Measurements from ENCODE around the gene ECE2.

ECE2 gene

DNA sequence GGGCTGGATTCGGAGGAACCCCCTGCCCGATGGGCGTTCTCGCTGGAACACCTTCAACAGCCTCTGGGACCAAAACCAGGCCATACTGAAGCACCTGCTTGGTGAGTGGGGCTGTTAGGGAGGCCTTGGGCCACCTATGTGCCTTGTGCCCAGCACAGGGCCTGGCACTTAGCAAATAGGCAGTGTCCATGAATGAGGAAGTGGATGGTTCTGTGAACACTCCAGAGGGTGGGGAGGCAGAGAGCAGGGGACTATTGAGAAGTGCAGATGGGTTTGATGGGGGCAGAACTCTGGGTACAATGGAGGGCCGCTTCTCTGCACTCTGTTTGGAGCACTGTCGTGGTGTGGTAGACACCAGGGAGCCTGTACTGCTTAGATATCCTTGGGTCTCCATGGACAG lies 1.5 kb downstream of the ECE2 start:
- DNase-seq = no peak

- no peak for DNase-seq
Observed at GRCh38 chr3:184282941-184283340, 7.1 kb downstream of the ECE2 start.

GRCh38 chr3:184283681-184284080 lies 7.9 kb downstream of the ECE2 start:
- no peak for DNase-seq

- peak; percentile 52 for DNase-seq
Observed at GRCh38 chr3:184284696-184285095, 8.9 kb downstream of the ECE2 start.

DNA sequence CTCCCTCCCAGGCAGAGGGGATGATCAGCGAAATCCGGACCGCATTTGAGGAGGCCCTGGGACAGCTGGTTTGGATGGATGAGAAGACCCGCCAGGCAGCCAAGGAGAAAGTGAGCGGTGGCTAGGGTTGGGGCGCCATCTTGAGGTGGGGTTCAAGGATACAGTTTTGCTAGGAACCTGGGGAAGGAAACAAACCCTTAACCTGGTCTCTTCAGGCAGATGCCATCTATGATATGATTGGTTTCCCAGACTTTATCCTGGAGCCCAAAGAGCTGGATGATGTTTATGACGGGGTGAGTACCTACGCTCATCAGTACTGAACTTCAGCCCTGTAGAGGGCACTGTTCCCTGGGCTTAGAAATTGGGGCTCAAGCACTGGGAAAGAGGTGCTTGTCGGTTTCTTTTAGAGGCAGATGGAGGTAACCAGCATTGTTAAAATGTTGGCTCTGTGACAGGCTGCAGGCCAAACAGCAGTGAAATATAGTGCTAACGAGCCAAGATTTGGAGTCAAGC lies 13.7 kb downstream of the ECE2 start:
- peak; percentile 81 for DNase-seq

DNA sequence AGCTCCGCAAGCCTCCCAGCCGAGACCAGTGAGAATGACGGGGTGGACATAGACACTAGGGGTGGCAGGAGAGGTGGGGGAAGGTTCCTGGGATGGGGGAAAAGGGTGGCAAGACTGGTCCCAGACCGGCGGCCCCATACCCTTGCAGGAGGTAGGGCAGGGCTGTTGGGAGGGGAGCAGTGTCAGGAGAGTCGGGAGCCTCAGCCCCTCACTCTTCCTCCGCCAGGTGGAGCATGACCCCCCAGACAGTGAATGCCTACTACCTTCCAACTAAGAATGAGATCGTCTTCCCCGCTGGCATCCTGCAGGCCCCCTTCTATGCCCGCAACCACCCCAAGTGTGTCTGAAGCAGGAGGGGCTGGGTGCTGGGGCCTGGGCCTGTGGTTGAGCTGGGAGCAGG lies 14.5 kb downstream of the ECE2 start:
- no peak for DNase-seq

GRCh38 chr3:184291044-184291737 lies 15.4 kb downstream of the ECE2 start:
- DNase-seq = no peak

DNA sequence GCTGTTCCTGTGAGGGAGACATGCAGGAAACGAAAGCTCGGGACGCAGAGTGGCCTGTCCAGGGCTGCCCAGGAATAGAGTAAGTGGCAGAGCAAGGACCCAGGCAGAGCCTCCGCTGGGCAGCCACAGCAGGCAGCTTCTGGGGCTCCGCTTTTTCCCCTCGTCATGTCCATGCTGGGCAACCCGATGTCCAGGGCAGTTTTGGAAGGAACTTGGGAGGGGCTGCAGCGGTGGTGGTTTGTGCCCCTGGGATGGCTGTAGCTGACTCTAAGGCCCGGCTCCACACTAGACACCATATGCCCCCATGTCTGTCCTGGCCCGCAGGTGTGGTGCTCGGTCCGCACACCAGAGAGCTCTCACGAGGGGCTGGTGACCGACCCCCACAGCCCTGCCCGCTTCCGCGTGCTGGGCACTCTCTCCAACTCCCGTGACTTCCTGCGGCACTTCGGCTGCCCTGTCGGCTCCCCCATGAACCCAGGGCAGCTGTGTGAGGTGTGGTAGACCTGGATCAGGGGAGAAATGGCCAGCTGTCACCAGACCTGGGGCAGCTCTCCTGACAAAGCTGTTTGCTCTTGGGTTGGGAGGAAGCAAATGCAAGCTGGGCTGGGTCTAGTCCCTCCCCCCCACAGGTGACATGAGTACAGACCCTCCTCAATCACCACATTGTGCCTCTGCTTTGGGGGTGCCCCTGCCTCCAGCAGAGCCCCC lies 16.1 kb downstream of the ECE2 start:
- no peak for DNase-seq

DNA sequence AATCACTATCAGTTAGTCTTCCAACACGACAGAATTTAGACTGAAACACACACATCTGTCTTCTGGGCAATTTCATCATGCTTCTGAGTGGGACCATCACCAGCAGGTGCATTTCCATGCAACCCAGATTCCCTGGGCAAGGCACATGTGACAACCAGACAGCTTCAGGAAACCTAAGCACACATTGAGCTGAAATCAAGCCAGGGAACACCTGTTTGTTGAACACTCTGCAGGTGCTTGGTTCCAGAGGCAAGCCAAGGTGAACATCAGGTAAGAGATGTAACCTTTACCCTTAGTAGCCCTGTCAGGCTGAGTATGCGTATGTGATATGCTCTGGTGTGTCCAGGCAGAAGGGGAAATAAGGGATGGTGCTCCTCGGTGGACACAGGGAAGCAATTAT lies 19.9 kb downstream of the ECE2 start:
- no peak for DNase-seq

GRCh38 chr3:184296616-184297015 lies 20.8 kb downstream of the ECE2 start:
- no peak for DNase-seq

GRCh38 chr3:184298759-184299487 lies 23.1 kb downstream of the ECE2 start, which contains the start of gene PSMD2:
TSS of gene PSMD2 (plus strand) at chr3:184299241. CDS start at chr3:184299267, 26 bp downstream.
- peak; percentile 99 for DNase-seq

DNA sequence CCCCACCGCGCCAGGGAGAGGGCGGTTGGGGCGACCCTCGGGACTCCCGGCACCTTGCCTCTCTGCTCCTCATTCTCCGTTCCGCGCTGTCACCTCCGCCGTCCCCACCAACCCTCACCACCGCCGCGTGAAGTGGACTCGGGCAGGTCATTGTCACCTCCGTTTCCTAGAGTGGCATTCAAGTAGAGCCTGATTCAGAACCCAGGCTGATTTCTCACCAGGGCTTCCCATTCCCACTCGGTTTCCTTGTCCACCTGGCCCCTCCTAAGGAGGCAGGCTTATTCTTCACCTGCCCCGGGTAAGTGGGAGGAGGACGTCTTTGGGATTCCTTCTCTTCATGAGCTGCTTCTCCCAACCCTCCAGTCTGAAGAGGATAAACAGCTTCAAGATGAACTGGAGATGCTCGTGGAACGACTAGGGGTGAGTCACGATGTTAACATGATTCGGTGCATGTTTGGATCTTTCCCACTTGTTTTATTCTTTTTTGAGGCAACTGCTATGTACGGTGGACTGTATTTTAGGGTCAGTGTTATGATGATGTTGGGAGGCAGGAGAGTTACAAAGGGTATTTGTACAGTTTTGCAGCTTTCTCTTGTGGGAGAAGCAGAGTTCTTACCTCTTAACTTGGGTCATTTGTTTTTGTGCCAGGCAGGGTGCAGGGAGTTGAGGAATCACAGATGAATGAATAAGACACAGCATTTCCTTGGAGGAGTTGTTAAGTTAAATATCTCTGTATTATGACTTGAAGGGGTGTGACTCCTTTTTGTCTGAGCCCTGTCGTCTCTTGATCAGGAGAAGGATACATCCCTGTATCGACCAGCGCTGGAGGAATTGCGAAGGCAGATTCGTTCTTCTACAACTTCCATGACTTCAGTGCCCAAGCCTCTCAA lies 23.9 kb downstream of the ECE2 start:
- DNase-seq = no peak

DNA sequence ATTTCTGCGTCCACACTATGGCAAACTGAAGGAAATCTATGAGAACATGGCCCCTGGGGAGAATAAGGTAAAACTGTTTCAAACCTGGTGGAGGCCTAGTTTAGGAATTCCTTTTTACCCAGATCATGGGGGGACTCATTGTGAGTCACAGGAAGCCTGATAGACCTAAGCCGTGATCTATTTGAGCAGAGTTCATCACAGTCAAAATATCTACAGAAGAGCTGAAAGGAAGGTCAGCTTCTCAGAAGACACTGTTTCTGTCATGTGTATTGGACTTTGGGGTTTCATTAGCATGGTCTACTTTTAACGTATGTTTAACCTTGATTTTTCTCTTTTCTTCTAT lies 24.5 kb downstream of the ECE2 start:
- no peak for DNase-seq

DNA sequence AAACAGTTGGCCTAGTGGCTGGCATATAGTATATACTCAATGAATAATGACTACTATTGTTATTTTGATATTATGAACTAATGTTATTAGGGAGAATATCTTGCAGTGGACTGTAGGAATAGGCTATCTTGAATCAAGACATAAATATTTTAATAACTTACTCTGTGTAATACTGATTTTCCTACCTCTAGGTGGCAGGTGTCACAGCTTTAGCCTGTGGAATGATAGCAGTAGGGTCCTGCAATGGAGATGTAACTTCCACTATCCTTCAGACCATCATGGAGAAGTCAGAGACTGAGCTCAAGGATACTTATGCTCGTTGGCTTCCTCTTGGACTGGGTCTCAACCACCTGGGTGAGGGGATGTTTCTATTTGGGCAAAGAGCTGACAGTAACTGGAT lies 29.8 kb downstream of the ECE2 start:
- DNase-seq = no peak

DNA sequence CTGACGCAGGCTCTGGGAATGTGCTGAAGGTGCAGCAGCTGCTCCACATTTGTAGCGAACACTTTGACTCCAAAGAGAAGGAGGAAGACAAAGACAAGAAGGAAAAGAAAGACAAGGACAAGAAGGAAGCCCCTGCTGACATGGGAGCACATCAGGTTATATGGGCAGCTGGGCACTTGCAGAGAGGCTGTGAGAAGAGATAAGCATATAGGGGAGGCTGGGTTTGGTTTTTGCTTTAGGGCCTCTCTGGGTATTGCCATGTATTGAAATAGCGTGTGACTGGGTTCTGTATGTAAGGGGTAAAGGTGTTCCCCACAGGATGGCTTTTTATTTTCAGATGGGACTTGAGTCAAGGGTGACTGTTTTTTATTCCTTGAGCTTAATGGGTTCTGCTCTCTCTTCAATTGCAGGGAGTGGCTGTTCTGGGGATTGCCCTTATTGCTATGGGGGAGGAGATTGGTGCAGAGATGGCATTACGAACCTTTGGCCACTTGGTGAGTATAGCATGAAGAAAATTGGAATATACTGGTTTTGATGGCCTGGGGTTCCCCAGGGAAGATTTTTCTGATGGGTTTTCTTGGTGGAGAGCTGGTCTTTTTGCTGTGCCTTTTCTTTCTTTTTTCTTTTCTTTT lies 30.6 kb downstream of the ECE2 start:
- DNase-seq = no peak

- no peak for DNase-seq
Observed at GRCh38 chr3:184307915-184308314, 32.1 kb downstream of the ECE2 start.

DNA sequence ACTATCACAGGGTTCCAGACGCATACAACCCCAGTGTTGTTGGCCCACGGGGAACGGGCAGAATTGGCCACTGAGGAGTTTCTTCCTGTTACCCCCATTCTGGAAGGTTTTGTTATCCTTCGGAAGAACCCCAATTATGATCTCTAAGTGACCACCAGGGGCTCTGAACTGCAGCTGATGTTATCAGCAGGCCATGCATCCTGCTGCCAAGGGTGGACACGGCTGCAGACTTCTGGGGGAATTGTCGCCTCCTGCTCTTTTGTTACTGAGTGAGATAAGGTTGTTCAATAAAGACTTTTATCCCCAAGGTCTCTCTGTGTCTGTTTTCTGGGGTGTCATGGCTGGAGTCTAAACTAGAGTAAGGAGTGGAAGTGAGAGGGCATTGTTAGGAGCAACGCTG lies 32.9 kb downstream of the ECE2 start:
- DNase-seq = no peak

GRCh38 chr3:184311633-184312032 lies 35.8 kb downstream of the ECE2 start:
- no peak for DNase-seq

GRCh38 chr3:184314363-184314699 lies 38.5 kb downstream of the ECE2 start, which contains the start of gene EIF4G1:
TSS of gene EIF4G1 (plus strand) at chr3:184314606. CDS start at chr3:184315797, 1,191 bp downstream.
- peak; percentile 94 for DNase-seq

DNA sequence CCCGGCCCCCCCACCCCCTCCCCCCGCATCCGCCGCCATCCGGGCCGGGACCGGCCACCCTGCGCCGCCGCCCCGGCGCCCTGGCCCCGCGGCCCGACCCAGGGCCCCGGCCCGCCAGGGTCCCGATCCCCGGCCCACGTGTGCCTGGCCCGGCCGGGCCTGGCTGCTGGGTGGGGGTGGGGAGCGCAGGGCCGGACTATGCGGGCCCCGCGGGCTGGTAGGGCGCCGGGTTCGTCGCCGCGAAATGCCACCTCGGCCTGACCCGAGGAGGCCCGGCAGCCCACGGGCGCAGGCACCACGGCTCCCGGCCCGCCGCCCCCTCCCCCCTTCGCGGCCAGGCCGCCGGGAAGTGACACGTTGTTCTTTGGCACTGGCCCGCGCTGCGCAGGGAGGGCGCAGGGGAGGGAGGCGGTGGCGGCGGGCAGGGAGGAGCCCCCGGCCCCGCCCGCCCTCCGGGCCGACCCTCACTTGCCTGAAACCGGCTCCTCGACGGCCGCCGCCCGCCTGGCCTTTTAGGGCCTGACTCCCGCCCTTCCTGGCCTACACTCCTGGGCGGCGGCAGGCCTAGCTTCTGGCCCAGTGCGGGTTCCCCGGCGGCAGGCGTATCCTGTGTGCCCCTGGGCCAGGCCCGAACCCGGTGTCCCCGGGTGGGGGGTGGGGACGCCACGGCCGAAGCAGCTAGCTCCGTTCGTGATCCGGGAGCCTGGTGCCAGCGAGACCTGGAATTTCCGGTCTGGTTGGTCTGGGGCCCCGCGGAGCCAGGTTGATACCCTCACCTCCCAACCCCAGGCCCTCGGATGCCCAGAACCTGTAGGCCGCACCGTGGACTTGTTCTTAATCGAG lies 39.1 kb downstream of the ECE2 start:
- DNase-seq = peak; percentile 68

DNA sequence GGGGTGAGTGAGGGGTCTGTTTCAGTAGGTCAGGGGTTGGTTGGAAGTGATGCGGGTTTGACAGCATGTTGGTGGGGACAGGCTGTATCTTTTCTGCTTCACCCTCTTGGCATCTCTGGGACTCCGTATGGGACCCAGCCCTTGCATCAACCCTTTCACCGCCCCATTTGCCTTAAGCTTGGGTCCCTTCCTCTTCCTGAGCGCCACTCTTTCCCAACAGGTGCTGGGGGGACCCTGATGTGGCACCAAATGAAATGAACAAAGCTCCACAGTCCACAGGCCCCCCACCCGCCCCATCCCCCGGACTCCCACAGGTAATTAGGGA lies 39.7 kb downstream of the ECE2 start:
- no peak for DNase-seq
